Skeletal muscle cell (primary cell): ENCODE data around the gene RDH14.

Experiments used
- DNase-seq: peaks from one replicate; pipeline ENCODE4 v3.0.0-alpha.2; 2010; ENCODE audit warnings: low read depth
- H3K4me3 ChIP-seq: 2 replicates; pipeline ENCODE4 v1.5.1; 2011; ENCODE audit warnings: low read depth, mild to moderate bottlenecking, control low read depth, low read length, moderate library complexity

RDH14 gene

DNA sequence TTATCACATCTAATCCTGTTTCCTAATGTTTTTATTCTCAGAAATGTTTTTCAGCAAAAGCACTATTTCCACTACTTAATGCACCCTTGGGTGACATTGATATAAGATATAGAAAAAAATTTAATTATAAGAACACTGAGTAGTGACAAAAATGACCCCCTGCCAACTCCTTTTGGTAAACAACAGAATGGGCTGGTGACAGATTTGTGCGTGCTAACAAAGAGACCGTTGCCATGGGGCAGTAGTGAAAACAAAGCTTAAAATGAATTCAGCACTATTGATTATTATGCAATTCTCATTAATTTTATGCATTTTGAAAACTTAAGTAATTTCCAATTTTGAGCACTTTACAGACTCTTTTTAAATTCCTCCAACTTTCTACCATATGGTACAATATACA lies 33.1 kb downstream of the RDH14 start:
- no peak for DNase-seq
- no peak overlapping the region for H3K4me3 ChIP-seq

DNA sequence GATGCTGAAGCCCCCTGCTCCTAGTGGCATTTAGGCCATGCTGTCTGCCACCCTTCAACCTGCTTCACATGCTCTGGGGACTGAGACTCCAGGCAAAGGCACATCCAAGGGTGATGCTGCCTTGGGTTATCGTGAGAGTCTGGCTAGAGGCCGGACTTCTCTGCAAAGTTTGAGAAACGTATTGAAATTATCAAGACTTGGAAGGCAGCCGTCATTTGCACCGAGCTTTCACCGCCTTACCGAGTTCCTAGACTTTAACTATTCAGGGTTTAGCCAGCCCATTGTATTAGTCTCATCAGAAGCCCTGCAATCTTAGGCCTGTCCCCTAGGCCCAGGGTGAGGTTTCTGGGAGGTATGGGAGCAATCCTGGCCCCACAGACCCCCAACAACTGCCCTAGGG lies 34.0 kb downstream of the RDH14 start:
- H3K4me3 ChIP-seq, result no peak overlapping the region

DNA sequence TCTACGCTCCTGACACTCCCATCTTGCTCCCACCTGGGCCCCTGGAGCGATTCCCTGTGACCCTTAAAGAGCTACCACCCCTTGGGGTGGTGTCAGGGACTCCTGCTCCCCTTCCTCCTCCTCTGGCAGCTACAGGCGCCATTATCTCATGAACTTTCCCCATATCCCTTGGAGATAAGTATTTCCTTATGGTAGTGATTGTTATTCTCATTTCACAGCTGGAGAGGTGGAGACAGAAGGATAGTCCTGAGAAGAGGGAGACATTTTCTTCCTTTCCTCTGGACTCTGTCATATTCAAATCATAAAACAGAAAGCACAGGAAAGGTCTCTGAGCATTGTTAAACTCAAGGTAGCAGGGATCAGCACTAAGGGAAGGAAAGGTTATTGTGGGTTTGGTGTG lies 34.6 kb downstream of the RDH14 start:
- DNase-seq, result no peak
- H3K4me3 ChIP-seq, result no peak overlapping the region

More for the DNA sequence above, 34.0 kb downstream of the RDH14 start:
- DNase-seq, result no peak

DNA sequence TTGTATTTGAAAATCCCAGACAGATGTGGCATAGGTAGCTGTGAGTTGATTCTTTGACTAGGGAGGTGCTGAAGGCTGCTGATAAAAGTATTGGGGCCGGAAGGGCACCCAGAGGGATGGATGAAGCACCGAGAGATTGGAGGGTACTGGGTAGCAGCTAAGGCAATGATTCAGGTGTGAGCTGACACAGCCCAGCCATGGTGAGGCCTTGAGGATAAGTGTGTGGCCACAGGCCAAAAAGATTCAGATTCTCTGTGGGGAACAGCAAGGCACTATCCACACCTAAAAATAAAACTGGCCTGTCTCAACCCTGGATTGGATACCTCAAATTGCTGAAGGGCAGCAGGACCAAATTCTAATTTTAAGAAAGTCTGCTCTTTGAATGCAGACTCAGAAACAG lies 35.2 kb downstream of the RDH14 start:
- no peak for DNase-seq

DNA sequence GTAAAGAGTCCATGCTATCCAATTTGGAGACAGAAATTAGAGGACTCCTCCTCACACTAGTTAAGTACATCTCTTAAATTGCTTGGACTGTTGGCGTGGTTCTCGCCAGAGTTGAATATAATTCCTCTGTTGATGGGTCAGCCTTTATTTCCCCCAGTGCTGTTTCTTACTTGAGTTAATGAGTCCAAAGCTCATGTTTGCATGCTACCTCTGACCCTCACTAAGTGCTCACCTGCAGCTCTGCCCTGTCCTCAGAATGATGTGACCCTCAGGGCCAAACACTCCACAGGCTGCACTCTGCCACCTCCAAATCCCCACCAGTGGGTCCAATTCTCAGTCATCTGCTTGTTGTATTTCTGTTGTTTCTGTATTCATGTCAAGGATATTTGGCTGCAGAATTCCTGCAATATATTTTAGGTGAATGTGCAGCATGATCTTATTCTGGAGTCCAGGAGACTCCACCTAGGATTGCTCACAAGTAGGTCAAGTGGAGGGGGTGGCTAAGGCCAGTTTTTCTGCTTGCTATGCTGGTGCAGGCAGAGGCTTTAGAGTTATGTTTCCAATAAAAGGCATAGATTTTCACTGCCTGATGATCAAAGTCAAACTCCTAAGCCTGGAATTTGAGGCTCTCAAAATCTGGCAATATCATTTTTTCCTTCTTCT lies 37.8 kb downstream of the RDH14 start:
- DNase-seq, result no peak

More for the DNA sequence above, 35.2 kb downstream of the RDH14 start:
- no peak overlapping the region for H3K4me3 ChIP-seq

DNA sequence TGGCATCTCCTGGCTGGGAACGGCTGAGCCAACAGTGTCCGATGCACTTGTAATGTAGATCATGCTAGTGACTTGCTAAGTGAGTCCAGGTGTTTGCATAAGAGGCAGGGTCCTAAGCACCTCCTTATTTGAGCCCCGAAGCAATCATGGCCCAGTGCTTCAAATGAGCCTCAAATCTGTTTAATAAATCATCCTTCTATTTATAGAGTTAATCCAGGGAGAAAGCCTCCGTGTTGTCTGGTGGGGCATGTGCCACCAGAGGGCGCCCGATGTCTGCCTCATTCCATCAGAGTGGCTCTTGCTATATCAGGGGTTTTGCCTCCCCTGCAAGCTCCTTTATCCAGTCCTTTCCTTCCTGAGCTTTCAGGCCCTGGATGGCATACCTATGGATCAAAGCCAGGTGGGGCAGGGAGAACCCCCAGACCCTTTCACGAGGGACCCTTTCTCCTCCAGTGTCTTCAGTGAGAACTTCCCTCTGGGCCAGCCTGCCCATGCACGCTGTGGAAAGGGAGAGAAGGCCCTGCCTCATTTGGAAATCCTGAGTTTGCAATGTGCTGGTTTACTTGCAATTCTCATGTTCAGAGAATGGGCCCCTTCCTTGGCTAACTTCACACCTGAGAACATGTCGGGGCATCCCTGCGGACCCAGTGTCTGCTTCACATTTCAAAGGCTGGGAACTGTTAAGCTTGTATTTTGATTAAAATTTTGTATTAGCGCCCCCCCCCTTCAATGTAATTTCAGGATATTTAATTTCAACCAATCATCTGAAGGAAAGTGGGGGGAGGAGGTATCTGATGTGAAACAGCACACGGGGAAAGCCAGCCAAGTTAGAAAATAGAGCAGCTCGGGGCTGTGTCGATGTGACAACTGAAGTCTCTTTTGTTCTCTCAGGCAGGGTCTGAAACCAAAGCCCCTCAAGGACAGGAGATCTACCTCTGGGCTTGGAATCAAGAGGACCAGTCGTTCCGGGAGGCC lies 39.7 kb downstream of the RDH14 start:
- no peak overlapping the region for H3K4me3 ChIP-seq
- DNase-seq, result no peak

More for the DNA sequence above, 37.8 kb downstream of the RDH14 start:
- no peak overlapping the region for H3K4me3 ChIP-seq

DNA sequence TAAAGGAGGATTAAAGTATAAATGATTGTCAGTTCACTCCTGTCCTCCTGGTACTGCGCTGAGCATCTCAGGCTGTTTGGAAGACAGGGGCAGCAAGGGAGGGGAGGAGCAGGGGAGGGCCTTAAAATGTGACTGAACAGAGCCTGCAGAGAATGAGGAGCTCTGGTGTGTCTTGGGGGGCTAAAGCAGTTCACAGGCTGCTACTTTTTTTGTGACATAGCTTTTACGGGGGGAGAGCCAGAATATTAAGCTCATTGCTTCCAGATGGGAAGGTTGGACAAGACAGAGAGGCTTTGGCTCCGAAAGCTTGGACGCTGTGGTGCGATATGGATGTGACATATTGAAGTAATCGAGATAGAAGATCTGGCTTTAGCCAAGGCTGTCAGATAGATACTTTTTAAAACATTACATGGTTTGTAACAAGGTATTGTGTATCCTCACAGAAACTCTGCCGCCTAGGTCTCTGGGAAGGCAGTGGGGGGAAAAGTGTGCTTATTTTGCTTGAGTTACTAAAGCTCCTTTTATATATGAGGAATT lies 40.5 kb downstream of the RDH14 start:
- DNase-seq, result no peak
- H3K4me3 ChIP-seq, result no peak overlapping the region

DNA sequence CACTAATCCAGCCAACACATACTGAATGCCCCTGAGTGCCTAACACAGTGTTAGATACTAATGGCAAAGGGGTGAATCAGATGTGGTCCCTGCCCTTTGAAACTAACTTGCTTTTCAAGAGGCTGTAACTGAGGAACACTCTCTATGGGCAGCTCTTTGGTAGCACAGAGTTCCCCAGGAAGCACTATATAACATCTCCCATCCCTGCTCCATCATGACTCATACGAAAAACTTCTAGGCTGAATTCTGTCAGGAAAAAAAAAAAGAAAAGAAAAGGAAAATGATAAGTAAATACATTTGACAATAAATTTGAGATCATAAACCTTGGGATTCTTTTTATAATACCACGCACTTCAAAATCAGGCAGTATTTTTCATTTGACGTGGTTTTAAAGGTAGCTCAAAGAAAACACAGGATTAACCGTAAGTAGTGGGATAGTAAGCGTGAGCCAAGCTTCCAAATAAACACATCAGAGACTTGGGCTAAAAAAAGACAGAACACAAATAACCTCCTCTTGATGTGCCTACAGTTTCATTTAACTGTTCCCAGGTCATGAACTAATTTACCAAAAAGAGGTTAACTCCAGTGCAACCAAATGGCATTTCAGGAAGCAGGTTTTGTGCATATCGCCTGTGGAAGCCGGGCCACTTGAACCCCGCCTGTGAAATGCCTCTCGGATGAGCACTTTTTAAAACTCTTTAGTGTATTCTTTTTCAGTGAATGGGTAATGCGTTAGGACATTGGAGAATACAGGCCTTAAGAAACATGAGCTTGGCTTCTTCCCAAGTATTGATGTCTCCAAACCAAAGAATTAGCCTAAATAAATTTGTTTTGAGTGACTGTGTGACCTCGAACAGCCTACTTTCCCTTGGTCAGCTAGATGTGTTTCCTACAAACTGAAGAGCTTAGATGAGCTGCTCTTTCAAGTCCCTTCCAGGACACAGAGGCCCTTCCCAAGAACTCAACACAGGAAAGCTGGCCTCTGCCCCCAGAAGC lies 42.0 kb downstream of the RDH14 start:
- no peak overlapping the region for H3K4me3 ChIP-seq
- DNase-seq, result no peak

DNA sequence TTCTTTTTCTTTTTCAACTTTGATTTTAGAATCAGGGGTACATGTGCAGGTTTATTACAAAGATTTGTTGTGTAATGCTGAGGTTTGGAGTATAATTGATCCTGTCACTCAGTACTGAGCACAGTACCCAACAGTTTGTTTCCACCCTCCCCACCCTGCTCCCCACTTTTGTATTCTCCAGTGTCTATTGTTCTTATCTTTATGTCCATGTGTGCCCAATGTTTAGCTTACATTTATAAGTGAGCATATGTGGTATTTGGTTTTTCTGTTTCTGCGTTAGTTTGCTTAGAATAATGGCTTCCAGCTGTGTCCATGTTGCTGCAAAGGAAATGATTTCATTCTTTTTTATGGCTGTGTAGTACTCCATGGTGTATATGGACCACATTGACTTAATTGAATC lies 43.1 kb downstream of the RDH14 start:
- no peak overlapping the region for H3K4me3 ChIP-seq
- no peak for DNase-seq

DNA sequence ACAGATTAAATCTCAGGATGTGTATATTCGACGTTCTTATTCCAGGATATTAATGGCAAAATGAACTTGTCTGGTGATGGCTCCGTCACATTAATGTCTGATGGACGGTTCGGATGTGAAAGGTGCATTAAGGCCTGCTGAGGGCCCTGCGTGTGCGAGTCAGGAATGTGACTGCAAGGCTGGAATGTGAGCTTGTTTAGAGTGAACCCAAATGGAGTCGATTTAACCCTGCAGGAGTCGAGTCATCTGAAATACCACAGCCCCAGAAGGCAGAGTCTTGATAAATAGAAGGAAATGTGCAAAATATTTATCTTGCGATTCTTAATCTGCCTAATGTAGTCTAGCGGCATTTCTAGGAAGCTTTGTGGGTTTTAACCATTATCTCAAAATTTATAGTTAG lies 44.3 kb downstream of the RDH14 start:
- DNase-seq, result no peak
- H3K4me3 ChIP-seq, result no peak overlapping the region

DNA sequence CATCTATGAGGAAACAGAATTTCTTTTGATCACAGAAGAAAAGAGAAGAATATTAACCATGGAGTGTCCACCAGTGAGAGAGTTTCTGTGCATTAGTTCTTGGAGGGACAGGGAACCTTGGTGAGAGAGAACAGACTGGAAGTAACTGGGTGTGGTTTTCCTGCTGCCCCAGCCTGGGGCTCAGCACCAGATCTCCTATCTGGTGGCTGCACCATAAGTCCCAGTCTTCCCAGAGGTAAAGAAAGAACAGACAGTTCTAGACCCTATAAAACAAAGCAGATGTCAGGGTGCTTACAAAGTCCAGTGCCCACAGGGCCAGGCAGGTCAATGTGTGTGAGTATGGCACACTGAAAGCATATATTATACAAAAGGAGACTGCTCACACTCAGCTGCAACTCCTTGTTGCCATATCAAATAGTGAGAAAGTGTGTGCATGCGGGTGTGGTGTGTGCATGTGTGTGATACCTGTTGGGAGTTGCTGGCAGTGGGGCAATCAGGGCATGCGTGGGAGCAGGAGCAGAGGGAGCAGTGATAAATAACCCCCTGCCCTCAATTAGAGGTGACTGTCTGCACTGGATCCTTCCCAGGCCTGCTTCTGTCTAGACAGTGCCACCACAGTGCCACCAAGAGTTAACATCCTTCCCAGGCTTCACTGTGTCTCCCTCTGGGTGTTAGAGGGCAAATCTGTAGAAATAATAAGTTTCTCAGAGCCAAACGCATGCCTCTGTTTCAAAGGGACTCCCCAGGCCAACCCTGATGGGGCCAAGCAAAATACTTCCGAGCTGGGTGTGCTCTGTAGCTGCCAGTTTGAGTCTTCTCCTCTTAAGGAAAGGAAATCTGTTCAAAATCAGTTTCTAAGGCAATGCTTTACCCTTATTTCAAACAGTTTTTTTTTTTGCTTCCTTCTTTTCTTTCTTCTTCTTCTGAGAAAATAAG lies 45.7 kb downstream of the RDH14 start:
- no peak overlapping the region for H3K4me3 ChIP-seq
- DNase-seq, result no peak

DNA sequence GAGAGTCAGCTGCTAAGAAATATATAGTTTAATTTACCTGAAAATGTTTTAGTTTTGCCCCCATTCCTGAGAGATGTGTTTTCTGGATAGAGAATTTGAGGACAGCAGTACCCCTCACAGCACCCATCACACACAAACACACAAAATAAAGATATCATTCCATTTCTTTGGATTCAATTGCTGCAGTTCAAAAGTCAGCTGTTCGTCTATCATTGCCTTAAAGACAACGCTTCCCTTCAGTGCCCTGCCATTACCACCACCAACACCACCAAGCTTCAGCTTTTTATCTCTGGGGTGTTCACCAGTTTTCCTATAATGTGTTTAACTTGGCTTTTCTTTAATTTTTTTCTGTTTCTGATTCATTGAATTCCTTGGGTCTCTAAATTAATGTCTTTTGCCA lies 49.7 kb downstream of the RDH14 start:
- no peak overlapping the region for H3K4me3 ChIP-seq
- DNase-seq, result no peak

DNA sequence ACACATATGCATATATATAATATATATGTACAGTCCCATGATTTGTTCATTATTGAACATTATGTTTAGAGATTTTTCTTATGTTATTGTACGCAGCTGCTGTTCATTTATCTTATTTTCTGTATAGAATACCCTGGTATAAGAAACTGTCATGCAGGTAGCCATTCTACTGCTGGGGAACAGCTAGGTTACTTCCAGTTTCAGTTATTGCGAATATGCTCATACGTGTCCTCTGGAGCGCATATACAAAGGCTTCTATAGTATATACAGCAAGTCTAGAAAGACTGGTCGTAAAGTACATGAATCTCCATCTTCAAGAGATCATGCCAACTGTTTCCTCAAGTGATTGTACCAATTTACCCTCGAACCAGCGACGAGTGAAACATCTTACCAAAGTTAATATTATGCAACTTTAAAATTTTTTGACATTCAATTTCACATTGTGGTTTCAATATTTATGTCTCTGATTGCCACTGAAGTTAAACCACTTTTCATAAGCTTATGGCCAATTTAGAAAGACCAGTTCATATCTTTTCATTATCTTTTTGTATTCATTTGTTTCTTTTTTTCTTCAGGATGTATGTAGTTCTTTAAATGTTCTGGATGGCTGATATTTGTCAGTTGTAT lies 53.5 kb downstream of the RDH14 start:
- DNase-seq, result no peak
- H3K4me3 ChIP-seq, result no peak overlapping the region

DNA sequence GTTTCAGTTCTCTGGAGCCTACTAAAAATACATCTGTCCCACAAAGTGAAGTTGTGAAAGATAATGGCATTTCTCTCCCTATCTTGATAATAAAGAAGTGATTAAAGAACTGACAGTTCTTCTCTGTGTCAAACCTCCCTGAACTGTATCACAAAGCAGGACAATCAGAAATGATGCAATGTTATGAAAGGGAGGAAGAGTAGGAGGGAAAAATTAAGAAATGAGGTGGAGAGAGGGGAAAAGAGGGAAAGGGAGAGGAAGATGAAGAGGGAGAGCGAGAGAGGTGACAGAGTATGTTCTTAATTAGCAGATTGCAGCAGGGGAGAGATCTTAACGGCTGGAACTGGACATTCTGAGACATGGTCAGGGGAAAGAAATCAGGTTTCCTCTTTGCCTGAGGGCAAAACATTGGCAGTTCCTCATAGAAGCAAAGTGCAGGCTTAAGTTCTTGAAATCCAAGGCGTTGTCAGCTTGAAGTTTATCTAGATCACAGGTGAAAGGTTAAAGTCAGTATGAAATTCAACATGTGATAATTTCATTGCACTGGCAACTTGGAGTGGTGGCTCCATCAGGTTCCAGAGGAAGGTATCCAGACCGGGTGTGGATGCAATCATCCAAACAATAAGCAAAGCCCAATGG lies 54.6 kb downstream of the RDH14 start:
- no peak overlapping the region for H3K4me3 ChIP-seq
- no peak for DNase-seq
